ENCODE measurements around the gene HTRA3. TPM values are rescaled to one million over a fixed set of nuclear protein-coding genes. Genes with fewer than 3 reads are reported as not detected.

Gene HTRA3
- total RNA-seq, 2 experiments from 2014 or later = not detected

DNA sequence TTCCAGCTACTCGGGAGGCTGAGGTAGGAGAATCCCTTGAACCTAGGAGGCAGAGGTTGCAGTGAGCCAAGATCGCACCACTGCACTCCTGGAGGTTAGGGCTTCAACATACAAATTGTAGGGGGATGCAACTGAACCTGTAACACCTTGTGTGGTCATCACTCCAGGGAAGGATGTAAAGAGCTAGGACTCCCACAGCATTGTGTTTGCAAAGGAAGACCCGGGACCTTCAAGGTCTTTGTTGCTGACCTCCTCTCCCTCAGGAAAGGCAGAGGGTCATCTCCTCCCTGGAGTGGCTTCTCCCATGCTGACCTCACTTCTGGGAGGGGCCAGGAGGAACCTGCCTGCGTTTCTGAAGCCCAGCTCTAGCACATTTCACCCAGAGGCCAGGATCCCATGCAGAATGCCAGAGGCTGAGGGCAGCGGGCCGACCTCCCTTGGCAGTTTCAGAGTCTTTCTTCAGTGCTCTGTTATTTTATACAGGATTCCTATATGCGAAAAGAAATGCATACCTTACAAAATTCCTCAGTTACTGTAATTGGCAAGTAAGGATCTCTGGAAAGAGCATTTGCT lies 80.2 kb downstream of the HTRA3 start:
- ChIA-PET CTCF (ENCODE audit: unreplicated experiment) (no interaction called here), POLR2A (no interaction called here)
- no peaks in the 10 kb centered on the region for H4K20me1 ChIP-seq (ENCODE audit: insufficient read depth, low read length)
- H3K9me2 ChIP-seq (ENCODE audit: insufficient read depth, low read length) = no peaks in the 10 kb centered on the region
- H2AFZ ChIP-seq (ENCODE audit: low read length) = no peak overlapping the region
- no peaks in the 10 kb centered on the region for H3K4me1 ChIP-seq (ENCODE audit: insufficient read depth, low read length, poor library complexity, severe bottlenecking)
- H3K9me3 ChIP-seq (ENCODE audit: low read length) = no peaks in the 10 kb centered on the region
- H3K4me2 ChIP-seq (ENCODE audit: low read length) = no peak overlapping the region
- no peak for DNase-seq (ENCODE audit: low spot score)
- BruUV-seq (replicated peaks) = no TSS peak
- no peak overlapping the region for H3K4me3 ChIP-seq (ENCODE audit: low read depth, low read length, poor library complexity, severe bottlenecking)
- H3K79me2 ChIP-seq (ENCODE audit: insufficient read depth, low read depth, low read length) = no peaks in the 10 kb centered on the region
- intact Hi-C loops (cut with micrococcal nuclease; ENCODE audit: unreplicated experiment) = no loop called here
- TF ChIP-seq EZH2phosphoT487 (IDR thresholded peaks at IDR 0.05; ENCODE audit: borderline replicate concordance, low read depth, low read length) = no peak
- TF ChIP-seq, protein P1, sequence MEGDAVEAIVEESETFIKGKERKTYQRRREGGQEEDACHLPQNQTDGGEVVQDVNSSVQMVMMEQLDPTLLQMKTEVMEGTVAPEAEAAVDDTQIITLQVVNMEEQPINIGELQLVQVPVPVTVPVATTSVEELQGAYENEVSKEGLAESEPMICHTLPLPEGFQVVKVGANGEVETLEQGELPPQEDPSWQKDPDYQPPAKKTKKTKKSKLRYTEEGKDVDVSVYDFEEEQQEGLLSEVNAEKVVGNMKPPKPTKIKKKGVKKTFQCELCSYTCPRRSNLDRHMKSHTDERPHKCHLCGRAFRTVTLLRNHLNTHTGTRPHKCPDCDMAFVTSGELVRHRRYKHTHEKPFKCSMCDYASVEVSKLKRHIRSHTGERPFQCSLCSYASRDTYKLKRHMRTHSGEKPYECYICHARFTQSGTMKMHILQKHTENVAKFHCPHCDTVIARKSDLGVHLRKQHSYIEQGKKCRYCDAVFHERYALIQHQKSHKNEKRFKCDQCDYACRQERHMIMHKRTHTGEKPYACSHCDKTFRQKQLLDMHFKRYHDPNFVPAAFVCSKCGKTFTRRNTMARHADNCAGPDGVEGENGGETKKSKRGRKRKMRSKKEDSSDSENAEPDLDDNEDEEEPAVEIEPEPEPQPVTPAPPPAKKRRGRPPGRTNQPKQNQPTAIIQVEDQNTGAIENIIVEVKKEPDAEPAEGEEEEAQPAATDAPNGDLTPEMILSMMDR (conservative IDR thresholded peaks at IDR 0.05; ENCODE audit: low read length) = no peak
- no peak overlapping the region for H3K27ac ChIP-seq (ENCODE audit: low read depth, low read length, poor library complexity, severe bottlenecking)
- H3K36me3 ChIP-seq (ENCODE audit: insufficient read depth, low read length) = no peaks in the 10 kb centered on the region

DNA sequence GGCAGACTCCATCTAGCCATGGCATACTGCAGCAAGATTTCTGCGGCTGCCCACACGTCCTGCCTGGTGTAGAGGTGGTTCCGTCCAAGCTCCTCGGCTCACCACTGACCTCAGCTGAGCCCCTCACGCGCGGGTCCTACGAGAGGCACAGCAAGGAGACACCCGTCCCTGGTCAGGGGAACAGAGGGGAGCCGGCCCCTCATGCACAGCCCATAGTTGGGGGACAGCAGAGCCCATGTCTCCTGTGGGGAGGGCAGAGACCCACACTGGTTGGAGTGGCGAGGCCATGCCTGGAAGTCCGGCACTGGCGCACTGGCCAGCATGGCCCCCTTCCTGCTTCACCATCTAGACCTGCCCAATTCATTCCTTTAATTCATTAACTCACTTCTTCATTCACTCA lies 80.8 kb downstream of the HTRA3 start:
- H3K4me1 ChIP-seq (ENCODE audit: insufficient read depth, low read length, poor library complexity, severe bottlenecking) = no peaks in the 10 kb centered on the region
- H4K20me1 ChIP-seq (ENCODE audit: insufficient read depth, low read length) = no peaks in the 10 kb centered on the region
- no peak overlapping the region for H3K4me3 ChIP-seq (ENCODE audit: low read depth, low read length, poor library complexity, severe bottlenecking)
- no peaks in the 10 kb centered on the region for H3K9me2 ChIP-seq (ENCODE audit: insufficient read depth, low read length)
- no peak for TF ChIP-seq EZH2phosphoT487 (IDR thresholded peaks at IDR 0.05; ENCODE audit: borderline replicate concordance, low read depth, low read length)
- TF ChIP-seq, protein P1 (conservative IDR thresholded peaks at IDR 0.05; ENCODE audit: low read length) = no peak
- H3K27ac ChIP-seq (ENCODE audit: low read depth, low read length, poor library complexity, severe bottlenecking) = no peak overlapping the region
- H2AFZ ChIP-seq (ENCODE audit: low read length) = no peak overlapping the region
- H3K79me2 ChIP-seq (ENCODE audit: insufficient read depth, low read depth, low read length) = no peaks in the 10 kb centered on the region
- DNase-seq (ENCODE audit: low spot score) = no peak
- POLR2A ChIA-PET = no interaction called here
- BruUV-seq (replicated peaks) = no TSS peak
- intact Hi-C loops (cut with micrococcal nuclease; ENCODE audit: unreplicated experiment) = no loop called here
- no peak overlapping the region for H3K4me2 ChIP-seq (ENCODE audit: low read length)
- H3K9me3 ChIP-seq (ENCODE audit: low read length) = no peaks in the 10 kb centered on the region
- CTCF ChIA-PET (ENCODE audit: unreplicated experiment) = no interaction called here
- H3K36me3 ChIP-seq (ENCODE audit: insufficient read depth, low read length) = no peaks in the 10 kb centered on the region

DNA sequence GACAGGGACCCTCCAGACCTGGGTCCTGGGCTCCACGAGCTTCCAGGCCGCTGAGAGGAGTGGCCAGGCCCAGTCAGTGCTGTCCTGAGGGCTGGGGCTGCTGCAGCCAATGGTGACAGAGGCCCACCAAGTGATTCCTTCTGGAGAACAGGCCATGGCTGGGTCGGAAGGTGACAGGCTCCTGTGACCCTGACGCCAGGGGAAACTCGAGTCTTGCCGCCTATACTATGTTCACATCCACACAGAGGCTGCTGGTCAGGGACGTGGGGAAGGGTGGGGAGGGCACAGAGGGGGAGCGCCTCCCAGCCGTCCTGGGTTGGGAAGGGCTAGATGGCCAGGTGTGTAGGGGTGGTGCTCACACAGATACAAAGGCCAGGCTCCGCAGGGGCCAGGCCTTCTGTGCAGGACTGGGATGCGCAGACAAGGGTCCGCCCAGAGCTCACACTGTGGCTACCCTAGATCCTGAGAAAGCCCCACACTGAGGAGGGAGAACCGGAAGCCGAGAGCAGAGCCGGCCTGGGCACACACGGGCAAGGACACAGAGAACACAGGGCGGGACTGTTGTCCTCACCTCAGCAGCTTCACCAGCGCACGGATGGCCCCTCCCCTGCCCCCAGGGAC lies 81.4 kb downstream of the HTRA3 start:
- ChIA-PET POLR2A (no interaction called here), CTCF (ENCODE audit: unreplicated experiment) (no interaction called here)
- Histone ChIP-seq H3K4me1 (ENCODE audit: insufficient read depth, low read length, poor library complexity, severe bottlenecking) (no peaks in the 10 kb centered on the region), H3K9me3 (ENCODE audit: low read length) (no peaks in the 10 kb centered on the region), H2AFZ (ENCODE audit: low read length) (no peak overlapping the region), H3K9me2 (ENCODE audit: insufficient read depth, low read length) (no peaks in the 10 kb centered on the region), H3K4me2 (ENCODE audit: low read length) (no peak overlapping the region), H4K20me1 (ENCODE audit: insufficient read depth, low read length) (no peaks in the 10 kb centered on the region), H3K27ac (ENCODE audit: low read depth, low read length, poor library complexity, severe bottlenecking) (no peak overlapping the region), H3K79me2 (ENCODE audit: insufficient read depth, low read depth, low read length) (no peaks in the 10 kb centered on the region), H3K4me3 (ENCODE audit: low read depth, low read length, poor library complexity, severe bottlenecking) (no peak overlapping the region), H3K36me3 (ENCODE audit: insufficient read depth, low read length) (no peaks in the 10 kb centered on the region)
- intact Hi-C loops (cut with micrococcal nuclease; ENCODE audit: unreplicated experiment) = no loop called here
- DNase-seq (ENCODE audit: low spot score) = no peak
- TF ChIP-seq EZH2phosphoT487 (IDR thresholded peaks at IDR 0.05; ENCODE audit: borderline replicate concordance, low read depth, low read length) = no peak
- TF ChIP-seq, protein P1 (conservative IDR thresholded peaks at IDR 0.05; ENCODE audit: low read length) = no peak
- no TSS peak for BruUV-seq (replicated peaks)
